RCC 7860 (cell line): ENCODE data around the gene GOLGA6D.
"Not testable (repeated sequence)": the region's sequence is repeated elsewhere in the genome, so short reads cannot be mapped to it uniquely, and the experiment has no call there.

ENCODE experiments used
- DNase-seq: peaks from one replicate; pipeline ENCODE4 v3.0.0-alpha.2; 2015; ENCODE audit warnings: low spot score
- FAIRE-seq: peaks from 2 replicates; lab custom pipeline; 2012; peaks lifted over from hg19 to GRCh38; lab: Jason Lieb, UNC

GOLGA6D gene

GRCh38 chr15:75328493-75329314 is 46.1 kb downstream of the GOLGA6D start:
- no peak for DNase-seq
- FAIRE-seq, result no peak

GRCh38 chr15:75329571-75329970 is 46.9 kb downstream of the GOLGA6D start:
- no peak for FAIRE-seq
- no peak for DNase-seq

GRCh38 chr15:75332093-75332492 is 49.5 kb downstream of the GOLGA6D start:
- FAIRE-seq, DNase-seq: not testable (repeated sequence)

- DNase-seq, FAIRE-seq: not testable (repeated sequence)
These were observed 51.2 kb downstream of the GOLGA6D start for GRCh38 chr15:75333654-75334419.

- FAIRE-seq (no peak), DNase-seq (no peak)
These were observed 52.7 kb downstream of the GOLGA6D start for GRCh38 chr15:75335313-75335704.

- peak; percentile 78 for FAIRE-seq
- peak; percentile 85 for DNase-seq
These were observed 53.2 kb downstream of the GOLGA6D start, which contains the start of gene COMMD4 for GRCh38 chr15:75335705-75336355. Gene COMMD4 (plus strand): TSS chr15:75336063. CDS start chr15:75336090, 27 bp downstream.

- no peak for DNase-seq
- FAIRE-seq, result no peak
These were observed 56.1 kb downstream of the GOLGA6D start for GRCh38 chr15:75338661-75339240.

- FAIRE-seq, result no peak
These were observed 57.1 kb downstream of the GOLGA6D start for GRCh38 chr15:75339531-75340240.

GRCh38 chr15:75342221-75342620 is 59.6 kb downstream of the GOLGA6D start:
- FAIRE-seq (no peak), DNase-seq (no peak)

More at GRCh38 chr15:75339531-75340240, 57.1 kb downstream of the GOLGA6D start:
- DNase-seq, result no peak

- FAIRE-seq, DNase-seq: not testable (repeated sequence)
These were observed 61.3 kb downstream of the GOLGA6D start for GRCh38 chr15:75343953-75344352.
